VCaP (cell line): ENCODE data around the gene NEDD4.

Experiments used
- H3K27ac ChIP-seq: fragments of 450-650 bp; 2 replicates; pipeline ENCODE4 v1.5.1; 2017
- TF ChIP-seq, protein P1 (sequence below): fragments of 450-650 bp; conservative IDR thresholded peaks from 2 replicates; pipeline ENCODE4 v1.5.1; 2017; ENCODE audit warnings: mild to moderate bottlenecking, moderate library complexity

Gene NEDD4

DNA sequence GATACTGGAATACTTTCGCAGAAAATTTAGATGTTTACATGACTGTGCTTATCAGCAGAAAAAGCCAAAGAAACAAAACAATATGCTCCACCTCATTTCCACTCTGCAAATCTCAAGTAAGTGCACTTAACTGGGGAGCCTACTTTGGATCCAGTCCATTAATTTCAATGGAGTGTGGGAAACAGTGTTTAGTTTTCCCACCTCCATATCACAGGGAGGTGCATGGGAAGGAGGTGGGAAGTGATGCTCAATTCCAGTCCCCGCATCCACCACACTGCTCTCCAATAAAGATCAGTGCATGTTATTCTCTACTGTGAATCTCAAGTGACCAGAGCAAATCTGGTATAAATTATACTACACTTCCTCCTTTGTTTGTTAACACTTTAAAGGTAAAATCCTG is 2.9 kb downstream of the NEDD4 start:
- TF ChIP-seq, protein P1, sequence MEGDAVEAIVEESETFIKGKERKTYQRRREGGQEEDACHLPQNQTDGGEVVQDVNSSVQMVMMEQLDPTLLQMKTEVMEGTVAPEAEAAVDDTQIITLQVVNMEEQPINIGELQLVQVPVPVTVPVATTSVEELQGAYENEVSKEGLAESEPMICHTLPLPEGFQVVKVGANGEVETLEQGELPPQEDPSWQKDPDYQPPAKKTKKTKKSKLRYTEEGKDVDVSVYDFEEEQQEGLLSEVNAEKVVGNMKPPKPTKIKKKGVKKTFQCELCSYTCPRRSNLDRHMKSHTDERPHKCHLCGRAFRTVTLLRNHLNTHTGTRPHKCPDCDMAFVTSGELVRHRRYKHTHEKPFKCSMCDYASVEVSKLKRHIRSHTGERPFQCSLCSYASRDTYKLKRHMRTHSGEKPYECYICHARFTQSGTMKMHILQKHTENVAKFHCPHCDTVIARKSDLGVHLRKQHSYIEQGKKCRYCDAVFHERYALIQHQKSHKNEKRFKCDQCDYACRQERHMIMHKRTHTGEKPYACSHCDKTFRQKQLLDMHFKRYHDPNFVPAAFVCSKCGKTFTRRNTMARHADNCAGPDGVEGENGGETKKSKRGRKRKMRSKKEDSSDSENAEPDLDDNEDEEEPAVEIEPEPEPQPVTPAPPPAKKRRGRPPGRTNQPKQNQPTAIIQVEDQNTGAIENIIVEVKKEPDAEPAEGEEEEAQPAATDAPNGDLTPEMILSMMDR = no peak
- H3K27ac ChIP-seq = no peak overlapping the region

DNA sequence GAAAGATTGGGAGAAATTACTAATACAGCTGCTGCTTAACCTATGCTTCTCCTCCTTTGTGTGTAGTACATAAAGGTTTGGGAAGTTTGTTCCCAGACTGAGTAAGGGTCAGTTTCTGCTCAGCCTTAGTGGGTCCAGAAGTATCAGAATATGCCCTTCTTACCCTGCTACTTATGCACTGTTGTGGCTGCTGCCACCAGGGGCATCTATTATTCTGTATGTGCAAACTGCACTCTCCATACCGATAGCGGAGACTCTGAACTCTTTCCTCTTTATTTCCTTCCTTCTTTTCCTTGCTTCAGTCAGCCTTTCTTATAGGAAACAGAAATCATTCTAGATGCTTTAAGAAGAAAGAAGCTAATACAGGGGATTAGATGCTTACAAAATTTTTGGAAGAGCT is 4.0 kb downstream of the NEDD4 start:
- H3K27ac ChIP-seq = no peak overlapping the region
- TF ChIP-seq, protein P1 = peak; percentile 28; the same call in 1 of the 2 replicates

DNA sequence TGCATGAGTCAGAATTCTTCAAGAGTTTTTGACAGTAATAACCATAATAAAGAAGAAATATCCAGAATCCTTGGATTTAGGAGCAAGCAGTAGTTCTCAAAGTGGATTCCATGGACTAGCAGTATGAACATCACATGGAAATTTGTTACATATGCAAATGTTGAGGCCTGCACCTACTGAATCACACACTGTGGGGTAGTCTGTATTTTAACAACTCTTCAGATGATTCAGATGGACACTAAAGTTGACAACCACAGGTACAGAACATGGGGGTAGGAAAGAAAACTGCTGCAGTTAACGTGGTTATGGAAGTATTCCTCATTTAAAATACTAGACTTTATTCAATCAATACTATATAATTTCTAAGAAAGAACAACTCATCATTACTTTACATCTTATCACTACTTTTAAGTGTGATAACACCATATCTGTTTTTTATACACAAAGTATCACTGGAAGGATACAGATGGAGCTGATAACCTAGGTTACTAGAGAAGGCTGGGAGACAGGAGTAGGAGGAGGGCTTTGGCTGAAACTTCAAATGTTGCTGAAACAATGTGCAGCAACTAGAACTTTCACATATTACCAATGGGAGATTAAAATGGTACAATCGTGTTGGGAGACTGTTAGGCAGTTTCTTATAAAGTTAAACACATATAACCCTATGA is 11.7 kb downstream of the NEDD4 start:
- H3K27ac ChIP-seq = no peak overlapping the region
- TF ChIP-seq, protein P1 = no peak

DNA sequence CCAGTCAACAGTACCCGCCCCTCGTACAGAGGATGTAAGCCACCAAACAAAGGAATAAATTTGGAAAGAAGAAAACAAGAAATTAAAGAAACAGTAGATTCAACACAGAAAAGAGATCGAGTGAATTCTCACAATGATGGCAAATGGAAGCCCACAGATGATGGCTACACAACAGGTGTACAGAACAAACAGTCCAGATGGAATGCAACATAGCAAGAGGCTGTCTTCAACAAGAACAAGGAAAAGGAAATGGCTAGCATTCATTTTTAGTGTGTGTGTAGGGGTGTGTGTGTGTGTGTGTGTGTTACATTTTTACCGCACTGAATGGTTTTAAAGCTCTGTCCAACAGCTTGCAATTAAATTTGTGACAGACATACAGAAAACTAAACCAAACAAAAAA is 12.9 kb downstream of the NEDD4 start:
- TF ChIP-seq, protein P1 = no peak
- no peak overlapping the region for H3K27ac ChIP-seq

DNA sequence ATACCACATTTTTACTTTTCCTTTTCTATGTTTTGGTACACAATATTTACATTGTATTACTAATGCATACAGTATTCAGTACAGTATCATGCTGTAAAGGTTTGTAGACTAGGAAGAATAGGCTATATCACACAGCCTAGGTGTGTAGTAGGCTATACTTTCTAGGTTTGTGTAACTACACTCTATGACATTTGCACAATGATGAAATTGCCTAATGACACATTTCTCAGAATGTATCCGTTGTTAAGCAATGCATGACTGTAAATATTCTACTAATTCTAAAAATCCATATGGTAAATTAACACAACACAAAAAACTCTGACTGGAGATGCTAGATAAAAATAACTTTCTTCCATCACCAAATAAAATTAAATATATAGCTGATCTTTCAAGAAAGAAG is 16.2 kb downstream of the NEDD4 start:
- TF ChIP-seq, protein P1 = no peak
- no peak overlapping the region for H3K27ac ChIP-seq

DNA sequence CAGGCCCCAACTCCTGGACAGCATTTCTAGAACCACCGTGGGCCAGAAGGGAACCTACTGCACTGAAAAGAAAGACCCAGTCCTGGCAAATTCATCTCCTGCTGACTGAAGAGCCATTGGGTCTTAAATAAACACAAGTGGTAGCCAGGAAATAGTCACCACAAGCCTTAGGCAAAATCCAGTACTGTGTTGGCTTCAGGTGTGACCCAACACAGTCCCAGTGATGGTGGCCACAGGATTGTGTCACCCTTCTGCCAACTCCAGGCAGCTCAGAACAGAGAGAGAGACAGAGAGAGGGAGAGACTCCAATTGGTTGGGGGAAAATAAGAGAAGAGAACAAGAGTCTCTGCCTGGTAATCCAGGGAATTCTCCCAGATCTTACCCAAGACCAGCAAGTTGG is 23.1 kb downstream of the NEDD4 start:
- TF ChIP-seq, protein P1 = no peak
- no peak overlapping the region for H3K27ac ChIP-seq

DNA sequence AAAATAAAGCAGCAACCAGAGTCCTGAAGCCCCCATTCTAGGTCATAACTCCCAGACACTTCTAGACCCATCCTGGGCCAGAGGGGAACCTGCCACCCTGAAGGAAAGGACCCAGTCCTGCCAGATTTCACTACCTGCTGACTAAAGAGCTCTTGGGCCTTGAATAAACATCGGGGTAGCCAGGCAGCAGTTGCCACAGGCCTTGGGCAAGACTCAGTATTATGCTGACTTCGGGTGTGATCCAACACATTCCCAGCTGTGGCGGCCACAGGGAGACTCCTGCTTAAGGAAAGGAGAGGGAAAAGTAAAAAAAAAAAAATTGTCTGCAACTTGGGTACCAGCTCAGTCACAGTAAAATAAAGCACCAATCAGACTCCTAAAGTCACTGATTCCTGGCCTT is 23.8 kb downstream of the NEDD4 start:
- TF ChIP-seq, protein P1 = no peak
- H3K27ac ChIP-seq = no peak overlapping the region
